GM21786 (cell line): ENCODE results near the gene SPAG16.

ENCODE experiments used
- ATAC-seq: cut with Tn5 transposase; IDR thresholded peaks from one replicate; pipeline ENCODE4 v1.9.1; 2021; ENCODE audit not compliant: unreplicated experiment

SPAG16 gene

DNA sequence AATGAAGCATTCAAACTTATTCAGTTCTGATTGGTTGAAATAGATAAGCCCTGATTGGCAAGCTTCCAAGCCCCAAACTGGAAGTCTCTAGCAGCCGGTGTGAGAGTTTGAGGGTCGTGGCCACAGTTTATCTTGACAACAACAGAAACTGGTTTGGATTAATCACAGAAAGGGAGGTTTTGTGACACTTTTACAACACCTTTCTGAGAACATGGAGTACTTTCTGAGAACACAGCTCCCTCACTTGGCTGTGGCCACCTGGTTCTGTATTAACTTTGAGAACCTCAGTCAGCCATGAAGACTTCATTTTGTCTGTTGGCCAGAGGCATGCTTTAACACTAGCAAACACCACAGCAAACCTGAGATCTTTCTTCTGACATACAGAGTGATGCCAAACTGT lies 845.9 kb downstream of the SPAG16 start:
- ATAC-seq = no peak

DNA sequence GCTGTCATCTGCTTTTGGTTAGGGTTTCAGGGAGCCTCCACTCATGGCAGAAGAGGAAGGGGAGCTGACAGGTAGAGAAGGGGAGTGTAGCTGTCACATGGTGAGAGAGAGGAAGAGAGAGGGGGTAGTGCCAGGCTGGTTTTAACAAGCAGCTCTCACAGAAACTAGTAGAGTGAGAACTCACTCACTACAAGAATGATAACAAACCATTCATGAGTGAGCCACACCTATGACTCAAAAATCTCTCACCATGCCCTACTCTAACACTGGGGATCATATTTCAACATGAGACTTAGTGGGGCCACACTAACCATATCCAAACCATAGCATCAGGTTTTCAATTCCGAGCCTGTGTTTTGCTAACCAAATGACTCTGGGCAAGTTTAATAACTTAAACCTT lies 851.7 kb downstream of the SPAG16 start:
- ATAC-seq = no peak

DNA sequence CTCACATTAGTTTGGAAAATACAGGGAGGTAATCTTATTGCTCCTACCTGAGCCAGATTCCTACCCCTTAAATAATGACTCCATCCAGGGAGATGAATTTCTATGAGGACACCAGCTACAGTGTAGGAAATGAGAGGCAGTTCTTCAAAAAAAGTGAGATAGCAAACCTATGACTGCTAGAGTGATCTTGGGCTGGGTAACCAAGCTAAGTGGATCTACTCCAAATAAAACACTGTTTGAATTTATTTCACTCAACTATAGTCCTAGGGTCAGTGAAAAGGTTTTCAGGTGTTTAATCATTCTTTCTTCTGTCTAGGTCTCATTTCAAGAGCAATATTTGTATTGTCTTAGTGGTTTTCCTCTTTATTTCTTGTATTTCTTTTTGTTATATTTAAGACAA lies 854.5 kb downstream of the SPAG16 start:
- no peak for ATAC-seq

DNA sequence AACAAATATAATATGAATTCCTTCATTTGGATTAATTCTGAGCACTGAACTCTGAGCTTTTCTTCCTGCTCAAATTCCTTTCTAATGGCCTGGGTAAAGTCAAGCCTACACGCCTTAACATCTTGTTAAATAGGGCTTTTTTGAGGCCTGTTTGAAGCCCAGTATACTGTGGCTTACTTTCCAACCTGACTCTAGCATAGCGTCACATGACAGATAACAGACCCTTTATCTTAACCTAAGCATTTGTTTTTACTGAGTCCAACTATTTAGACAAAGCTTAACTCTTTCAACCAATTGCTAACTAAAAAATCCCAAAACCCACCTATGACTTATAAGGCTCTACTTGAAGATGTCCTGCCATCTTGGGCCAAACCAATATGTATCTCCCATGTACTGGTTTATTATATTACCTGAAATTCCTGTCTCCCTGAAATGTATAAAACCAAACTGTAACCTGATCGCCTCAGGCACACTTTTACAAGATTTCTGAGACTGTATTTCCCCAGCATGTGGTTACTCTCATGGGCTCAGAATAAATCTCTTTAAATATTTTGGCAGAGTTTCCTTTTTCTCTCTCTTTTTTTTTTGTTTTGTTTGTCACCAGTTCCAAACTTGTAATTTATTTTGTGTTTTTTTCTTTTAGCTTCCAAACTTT lies 855.5 kb downstream of the SPAG16 start:
- ATAC-seq = no peak

DNA sequence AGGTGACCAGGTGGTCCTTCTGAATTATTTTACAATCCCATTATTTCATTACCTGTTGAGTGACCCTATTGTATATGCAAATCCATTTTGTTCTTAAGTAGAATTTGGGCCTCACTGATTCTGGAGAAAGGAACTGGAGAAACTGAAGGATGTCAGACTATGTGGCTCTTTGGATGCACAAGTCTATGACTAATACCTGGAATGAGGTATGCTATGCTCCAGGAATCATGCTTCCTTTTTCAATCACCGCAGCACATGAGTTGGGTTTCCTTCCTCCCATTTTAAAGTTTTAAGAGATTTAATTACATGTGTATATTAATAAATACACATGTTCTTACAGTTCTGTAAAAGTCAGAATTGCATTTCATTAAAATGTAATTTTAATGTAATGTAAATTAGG lies 872.7 kb downstream of the SPAG16 start:
- ATAC-seq = no peak

DNA sequence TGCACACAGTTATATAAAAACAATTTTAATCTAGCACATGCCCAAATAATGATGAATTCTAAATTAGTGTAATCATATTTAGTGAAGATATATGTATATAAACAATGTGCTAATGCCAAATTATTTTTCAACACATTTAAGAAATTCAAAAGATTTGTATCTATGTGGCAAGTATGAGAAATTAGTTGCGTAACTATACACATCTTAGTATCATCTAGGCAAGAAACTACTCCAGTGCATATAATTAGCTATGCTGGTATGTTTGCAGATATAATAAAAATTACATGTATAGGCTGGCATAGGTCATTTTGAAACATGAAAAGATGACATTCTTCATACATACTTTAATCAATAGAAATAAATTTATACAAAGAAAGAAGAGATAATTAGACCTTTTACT lies 874.6 kb downstream of the SPAG16 start:
- no peak for ATAC-seq

DNA sequence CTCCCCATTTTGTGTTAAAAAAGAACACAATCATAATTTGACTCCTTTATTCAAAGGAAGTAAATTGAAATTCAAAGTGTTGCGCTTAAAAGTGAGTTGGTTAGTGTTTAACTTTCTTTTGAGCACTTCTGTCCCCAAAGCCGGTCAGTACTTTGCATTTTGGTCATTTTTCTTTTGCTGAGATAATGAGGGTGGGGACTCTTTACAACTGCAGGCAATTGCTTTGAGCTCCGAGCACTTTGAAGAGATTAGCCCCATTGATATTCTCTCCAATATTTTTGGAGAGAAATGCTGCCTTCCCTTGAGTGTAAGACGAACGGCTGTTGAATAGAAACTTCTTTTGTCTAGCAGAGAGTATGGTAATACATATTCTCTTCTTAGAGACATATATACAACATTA lies 885.0 kb downstream of the SPAG16 start:
- ATAC-seq = no peak

DNA sequence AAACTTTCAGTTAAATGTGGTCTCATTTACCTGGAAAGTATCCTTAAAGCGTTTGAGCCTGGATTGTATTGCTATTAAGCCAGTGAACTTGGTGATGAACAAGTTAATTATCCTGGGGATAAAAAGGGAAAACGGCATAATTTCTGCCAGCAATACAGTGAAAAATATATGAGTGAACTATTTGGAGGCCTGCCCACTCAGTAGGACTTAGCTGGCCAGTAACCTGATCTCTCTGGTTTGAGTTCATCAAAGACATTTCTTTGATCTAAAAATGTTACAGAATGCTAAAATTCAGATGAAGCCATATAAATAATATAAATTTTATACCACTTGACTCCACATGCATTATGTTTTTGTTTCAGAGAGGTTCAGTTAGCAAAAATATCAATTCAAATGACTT lies 885.5 kb downstream of the SPAG16 start:
- ATAC-seq = no peak

DNA sequence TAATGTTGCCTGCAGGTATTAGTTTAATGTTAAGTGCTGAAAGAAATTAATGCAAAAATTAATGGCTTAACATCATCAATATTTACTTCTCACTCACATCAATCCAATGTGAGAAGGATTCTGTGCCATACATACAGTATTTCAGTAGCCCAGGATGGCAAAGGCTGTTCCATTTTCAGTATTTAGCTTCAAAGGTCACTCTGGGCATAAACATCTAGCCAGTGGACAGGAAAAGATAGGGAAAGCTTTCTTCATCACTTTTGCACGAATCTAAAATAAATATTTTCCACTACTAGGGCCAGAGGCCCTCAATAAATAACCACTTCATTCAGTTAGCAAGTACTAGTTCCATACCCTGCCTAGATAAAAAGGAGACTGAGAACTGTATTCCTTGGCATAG lies 890.3 kb downstream of the SPAG16 start:
- ATAC-seq = no peak

DNA sequence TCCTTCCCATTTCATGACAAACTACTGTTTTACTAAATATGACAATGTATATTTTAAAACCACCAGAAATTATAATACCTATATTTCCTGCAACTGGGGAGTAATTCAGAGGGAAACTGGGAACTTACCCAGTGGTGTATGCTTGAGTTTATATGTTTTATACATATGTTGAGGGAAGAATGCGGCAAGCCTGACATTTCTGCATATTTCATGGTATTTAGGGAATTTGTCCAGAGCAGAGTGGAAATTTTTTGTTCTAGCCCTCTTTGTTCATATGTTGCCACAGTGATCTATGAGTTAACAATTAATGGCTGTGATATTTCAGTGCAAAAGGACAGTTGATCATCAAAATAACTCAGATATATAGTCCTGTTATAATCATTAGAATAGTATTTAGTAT lies 895.8 kb downstream of the SPAG16 start:
- ATAC-seq = no peak

DNA sequence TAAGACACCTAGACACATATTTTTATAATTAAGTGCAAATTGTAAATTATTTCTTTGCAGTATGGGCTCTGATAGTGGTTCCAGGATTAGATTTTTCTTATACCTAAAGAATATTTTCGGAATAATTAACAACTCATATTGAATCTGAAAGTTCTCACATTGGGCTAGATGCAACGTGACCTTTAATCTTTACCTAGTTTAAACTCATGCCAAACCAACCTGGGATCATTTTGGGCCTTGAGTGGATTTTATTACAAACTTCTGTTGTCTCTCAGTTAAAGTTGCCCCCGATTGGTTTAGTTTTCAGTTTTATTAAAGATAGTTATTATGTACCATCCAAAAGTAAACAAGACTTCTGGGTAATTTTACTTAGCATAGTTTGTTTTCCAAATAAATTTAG lies 896.4 kb downstream of the SPAG16 start:
- ATAC-seq = no peak

DNA sequence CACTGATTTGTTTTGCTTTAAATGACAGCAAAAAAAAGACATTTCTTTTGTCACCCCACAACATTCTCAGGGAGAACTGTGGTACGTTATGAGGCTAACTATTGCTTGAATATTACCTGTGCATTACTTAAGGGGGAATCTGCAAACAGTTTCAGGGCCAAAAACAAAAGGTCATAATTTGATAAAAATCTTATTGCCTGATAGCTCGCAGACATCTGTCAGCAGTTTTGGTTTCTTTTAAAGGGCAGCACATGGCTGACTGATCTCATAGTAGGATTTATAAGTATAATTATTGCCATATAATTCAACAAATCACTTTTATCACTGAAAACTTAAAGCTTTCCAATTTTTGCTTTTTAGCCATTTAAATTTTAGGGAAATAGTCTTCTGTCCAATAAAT lies 900.2 kb downstream of the SPAG16 start:
- ATAC-seq = no peak

DNA sequence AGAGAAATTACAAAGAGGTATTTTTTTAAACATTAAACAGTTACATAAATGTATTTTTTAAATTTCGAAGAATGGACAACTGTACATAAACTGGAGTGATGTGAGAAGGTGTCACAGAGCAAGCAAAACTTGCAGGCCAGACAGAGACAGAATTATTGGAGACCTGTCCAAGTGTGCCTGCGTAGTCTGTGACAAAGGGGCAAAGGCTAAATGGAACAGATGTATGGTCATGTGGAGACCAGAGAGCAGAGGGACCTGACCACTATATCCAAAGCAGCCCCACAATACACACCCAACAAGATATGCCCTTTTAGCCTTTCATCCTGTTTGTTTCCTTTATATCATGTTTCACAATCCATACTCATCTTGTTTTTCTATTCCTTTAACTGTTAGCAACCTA lies 901.3 kb downstream of the SPAG16 start:
- no peak for ATAC-seq

DNA sequence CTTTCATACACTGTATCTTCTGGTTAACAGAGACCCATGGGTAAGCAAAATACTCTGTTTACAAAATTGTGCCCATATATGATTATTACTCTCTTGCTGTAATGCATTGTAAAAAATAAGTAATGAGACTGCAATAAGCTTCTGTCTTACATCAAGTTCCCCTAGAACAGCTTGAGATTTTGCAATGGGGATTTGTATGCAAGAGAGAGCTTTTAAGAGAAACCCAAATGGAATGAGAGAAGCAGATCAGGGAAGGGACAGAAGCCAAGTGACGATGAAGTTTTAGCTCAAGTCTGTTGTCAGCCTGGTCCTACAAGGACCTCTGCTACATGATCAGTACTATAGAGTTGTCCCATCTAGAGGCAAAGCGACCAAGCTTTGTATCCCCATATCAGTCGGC lies 908.4 kb downstream of the SPAG16 start:
- no peak for ATAC-seq

DNA sequence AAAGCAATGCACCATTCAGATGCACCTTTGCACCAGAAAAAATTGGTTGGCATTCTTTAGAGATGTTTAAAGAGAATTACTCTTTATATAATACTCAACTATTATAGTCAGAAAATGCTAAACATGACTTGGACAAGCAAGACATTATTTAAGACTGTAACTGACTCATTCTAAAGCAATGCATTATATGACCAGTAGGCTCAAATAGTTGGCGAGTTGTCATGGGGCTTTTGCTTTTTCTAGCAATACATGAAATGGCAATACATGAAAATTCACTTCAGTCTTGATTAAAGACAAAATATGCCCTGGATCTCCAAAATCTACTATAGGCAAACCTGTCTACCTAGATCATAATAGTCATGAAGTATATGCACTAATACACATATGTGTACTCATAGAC lies 909.7 kb downstream of the SPAG16 start:
- ATAC-seq = no peak

DNA sequence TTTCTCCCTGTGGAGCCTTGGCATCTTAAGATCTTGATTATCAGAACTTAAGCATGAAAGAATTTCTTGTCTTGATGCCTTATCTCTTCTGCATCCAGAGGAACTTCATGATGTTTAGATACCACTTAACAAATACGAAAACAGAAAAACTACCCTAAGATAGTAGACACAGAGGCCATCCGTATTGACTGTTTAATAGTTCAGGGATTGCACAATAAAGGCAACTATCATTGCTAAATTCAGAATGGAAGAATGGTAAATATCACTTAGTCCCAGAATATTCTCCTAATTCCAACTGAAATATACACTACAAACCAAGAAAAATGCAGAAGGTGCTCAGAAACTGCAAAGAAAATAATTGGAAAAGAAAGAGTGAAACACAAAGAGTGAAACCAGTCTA lies 912.0 kb downstream of the SPAG16 start:
- no peak for ATAC-seq

DNA sequence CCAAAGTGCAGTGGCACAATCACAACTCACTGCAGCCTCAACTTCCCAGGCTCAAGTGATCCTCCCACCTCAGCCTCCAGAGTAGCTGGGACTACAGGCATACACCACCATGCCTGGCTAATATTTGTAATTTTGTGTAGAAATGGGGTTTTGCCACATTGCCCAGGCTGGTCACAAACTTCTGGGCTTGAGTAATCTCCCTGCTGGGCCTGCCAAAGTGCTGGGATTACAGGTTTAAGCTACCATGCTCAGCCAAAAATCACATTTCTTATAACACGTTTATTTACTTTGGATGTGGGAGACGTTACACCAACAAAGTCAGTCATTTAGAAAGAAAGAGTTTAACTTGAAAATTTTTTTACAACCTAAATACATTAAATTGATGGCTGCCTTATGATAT lies 917.6 kb downstream of the SPAG16 start:
- no peak for ATAC-seq

DNA sequence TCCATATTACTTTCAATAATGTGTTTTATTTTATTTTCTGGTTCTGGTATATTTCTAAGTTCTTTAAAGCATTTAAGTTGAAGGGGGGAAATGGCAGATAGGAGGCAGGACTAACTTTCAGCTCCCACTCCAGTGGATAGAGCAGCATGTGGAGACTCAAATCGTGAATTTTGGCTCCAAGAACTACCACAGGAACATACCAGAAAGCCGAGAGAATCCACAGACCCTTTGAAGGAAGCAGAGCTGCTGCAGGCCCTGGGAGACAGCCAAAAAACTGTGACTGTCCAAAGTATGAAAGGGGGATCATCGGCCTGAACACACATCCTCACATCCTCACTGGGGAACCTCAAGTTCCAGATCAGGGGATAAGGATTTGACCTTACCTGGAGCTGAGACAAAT lies 919.0 kb downstream of the SPAG16 start:
- no peak for ATAC-seq

DNA sequence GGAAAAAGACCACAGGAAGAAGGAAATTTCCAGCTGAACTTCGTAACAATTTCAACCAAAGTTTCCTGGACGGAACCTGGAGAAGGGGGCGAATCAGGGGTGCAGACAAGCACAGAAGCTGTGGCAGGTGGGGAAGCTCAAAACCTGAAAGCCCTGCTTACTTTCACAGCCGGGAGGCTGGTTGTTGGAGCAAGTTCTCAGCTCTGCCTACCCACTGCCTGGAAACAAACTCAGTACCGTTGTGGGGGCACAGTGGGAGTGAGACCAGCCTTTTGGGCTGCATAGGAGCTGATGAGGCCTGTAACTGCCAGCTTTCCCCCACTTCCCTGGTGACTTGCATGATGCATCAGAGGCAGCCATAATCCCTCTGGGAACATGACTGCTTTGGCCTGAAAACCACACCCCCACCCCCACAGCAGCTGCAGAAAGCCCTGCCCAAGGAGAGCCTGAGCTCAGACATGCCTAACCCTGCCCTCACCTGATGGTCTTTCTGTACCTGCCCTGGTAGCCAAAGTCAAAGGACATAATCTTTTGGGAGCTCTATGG lies 919.6 kb downstream of the SPAG16 start:
- no peak for ATAC-seq

DNA sequence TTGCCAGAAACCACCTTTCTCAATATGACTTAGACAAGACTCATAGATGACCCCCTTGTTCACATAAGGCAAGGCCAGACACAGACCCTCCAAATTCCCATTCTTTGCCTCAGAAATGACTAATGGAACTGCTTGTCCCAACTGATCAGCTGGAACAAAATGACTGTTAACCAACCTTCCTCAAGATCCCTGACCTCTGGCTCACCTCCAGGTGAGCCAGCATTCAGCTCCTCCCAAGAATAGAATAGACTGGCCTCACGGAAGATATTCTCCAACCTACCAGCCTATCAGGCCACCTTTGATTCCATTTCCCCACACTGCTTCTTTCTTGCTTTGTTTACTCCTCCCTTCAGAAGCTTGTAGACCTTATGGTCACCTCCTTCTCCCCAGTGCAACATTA lies 930.8 kb downstream of the SPAG16 start:
- ATAC-seq = no peak

DNA sequence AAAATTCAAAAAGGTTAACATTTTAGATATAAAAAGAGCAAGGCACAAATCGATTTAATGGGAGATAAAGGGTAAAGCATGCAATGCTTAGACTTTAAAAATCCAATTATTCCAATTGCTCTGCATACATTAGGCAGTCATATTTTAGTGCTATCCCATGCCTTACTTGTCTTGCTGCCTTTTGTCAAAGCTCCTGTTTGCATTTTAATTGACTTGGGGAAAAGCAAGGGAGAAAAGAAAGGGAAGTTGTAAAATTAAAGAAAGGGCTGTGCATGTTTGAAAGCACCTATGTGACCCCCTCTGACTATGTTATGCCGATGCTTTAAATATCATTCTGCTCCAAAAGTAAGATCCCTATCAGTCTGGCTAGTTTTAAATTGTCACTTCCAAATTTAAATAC lies 932.9 kb downstream of the SPAG16 start:
- no peak for ATAC-seq

DNA sequence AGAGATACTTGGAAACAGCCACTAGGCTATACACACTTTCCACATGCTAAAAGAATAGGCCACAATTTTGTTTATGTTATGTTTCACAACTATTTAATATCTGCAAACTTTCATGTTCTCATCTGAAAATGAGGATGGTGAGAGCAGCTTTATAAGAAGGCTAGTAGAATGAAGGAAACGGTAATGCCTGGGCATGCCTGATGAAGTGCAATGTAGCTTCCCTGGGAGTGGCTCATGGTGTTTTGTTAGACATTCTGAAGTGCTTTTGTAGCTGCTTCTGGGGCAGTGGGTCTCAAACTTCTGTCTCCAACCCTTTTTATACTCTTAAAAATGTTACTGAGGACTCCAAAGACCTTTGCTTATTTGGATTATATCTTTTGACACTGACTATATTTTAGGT lies 933.3 kb downstream of the SPAG16 start:
- no peak for ATAC-seq

DNA sequence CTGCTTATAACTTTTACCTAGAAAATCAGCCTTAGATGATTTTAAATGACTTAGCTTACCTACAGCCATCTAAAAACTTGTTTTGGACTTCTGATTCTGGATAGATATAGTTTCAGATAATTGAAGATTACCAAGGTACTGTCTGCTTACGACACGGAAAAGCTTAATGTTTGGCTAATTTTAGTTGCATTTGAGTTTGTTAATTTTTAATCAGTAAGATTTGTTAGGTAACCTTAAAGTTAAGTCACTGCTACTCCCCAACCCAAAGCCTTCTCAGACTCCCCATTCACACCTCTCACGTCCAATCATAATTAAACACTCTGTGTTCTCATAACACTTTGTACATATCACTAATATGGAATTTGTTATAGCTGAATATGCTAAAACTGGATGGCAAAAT lies 936.0 kb downstream of the SPAG16 start:
- ATAC-seq = no peak
